Testis (tissue), 2 donors: ENCODE data around the gene OOSP4B.

Experiments
- POLR2A ChIP-seq: fragments of 450-650 bp; IDR thresholded peaks from one replicate; pipeline ENCODE4 v1.6.1; 2017; ENCODE audit warnings: antibody characterized with exemption, mild to moderate bottlenecking, moderate library complexity
- TF ChIP-seq, protein P1 (sequence below), 3 experiments: fragments of 450-650 bp in 2 of 3; fragments of 200-600 bp in 1 of 3; sonication (generic) in 1 of 3; IDR thresholded peaks; one replicate each; pipeline ENCODE4 v1.5.1; 2016 to 2019; ENCODE audit warnings: antibody characterized with exemption in 3 of 3, mild to moderate bottlenecking in 2 of 3, moderate library complexity in 1 of 3

GRCh38 chr11:59984368-59984767 lies 32.6 kb upstream of the OOSP4B start:
- TF ChIP-seq, protein P1, sequence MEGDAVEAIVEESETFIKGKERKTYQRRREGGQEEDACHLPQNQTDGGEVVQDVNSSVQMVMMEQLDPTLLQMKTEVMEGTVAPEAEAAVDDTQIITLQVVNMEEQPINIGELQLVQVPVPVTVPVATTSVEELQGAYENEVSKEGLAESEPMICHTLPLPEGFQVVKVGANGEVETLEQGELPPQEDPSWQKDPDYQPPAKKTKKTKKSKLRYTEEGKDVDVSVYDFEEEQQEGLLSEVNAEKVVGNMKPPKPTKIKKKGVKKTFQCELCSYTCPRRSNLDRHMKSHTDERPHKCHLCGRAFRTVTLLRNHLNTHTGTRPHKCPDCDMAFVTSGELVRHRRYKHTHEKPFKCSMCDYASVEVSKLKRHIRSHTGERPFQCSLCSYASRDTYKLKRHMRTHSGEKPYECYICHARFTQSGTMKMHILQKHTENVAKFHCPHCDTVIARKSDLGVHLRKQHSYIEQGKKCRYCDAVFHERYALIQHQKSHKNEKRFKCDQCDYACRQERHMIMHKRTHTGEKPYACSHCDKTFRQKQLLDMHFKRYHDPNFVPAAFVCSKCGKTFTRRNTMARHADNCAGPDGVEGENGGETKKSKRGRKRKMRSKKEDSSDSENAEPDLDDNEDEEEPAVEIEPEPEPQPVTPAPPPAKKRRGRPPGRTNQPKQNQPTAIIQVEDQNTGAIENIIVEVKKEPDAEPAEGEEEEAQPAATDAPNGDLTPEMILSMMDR (IDR thresholded peaks at IDR 0.05) = no peak
- TF ChIP-seq POLR2A = no peak
